ENCODE results near the gene RAI14.
A peak's percentile ranks its signal among the peaks of the same experiment; 100 is the strongest.
"Not testable (repeated sequence)": the region's sequence is repeated elsewhere in the genome, so short reads cannot be mapped to it uniquely, and the experiment has no call there.

RAI14 gene

DNA sequence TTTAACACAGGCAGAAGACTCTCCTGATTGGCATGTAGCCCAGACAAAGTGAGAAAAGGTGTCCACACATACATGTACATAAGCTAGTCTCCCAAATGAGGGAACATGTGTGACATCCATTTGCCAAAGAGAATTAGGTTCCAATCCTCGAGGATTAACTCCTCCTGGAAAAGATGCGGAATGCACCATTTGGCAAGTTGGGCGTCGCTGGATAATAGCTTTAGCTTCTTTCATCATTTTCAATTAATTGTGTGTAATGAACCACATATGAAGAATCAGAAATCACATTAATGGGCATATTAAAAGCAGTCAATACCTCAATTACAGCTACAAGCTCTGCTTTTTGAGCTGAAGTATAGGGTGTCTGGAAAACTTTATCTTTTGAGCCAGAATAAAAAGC is 127.8 kb downstream of the RAI14 start:
- H2BK120ac ChIP-seq (ENCODE audit: low read depth, low read length); H2BK12ac ChIP-seq (ENCODE audit: low read length in 2 of 2); H3K4me3 ChIP-seq (ENCODE audit: insufficient read depth in 1 of 2, low read depth in 1 of 2, low read length in 2 of 2); H3K4me2 ChIP-seq (ENCODE audit: low read length, poor library complexity, severe bottlenecking); H3K79me1 ChIP-seq (replicated peaks; ENCODE audit: low read length, poor library complexity, severe bottlenecking); H3K27ac ChIP-seq (ENCODE audit: low read length, poor library complexity, severe bottlenecking); H4K8ac ChIP-seq (ENCODE audit: low read length); H2AK5ac ChIP-seq (ENCODE audit: low read length, severe bottlenecking); H3K4me1 ChIP-seq (ENCODE audit: control insufficient read depth, insufficient read depth, low read depth, low read length); H3K23ac ChIP-seq (ENCODE audit: low read length in 2 of 2); H3K14ac ChIP-seq (ENCODE audit: low read length in 2 of 2); DNase-seq; H3K4ac ChIP-seq (ENCODE audit: low read depth in 1 of 2, low read length in 2 of 2); H2BK5ac ChIP-seq (ENCODE audit: low read depth, low read length, poor library complexity, severe bottlenecking); H2BK15ac ChIP-seq (ENCODE audit: low read depth, poor library complexity, severe bottlenecking); H3K9me3 ChIP-seq (ENCODE audit: control insufficient read depth, low read length); H2AFZ ChIP-seq (ENCODE audit: low read depth, low read length); H3K27me3 ChIP-seq (ENCODE audit: control insufficient read depth in 1 of 2, insufficient read depth in 1 of 2, low read length in 2 of 2); H4K91ac ChIP-seq (ENCODE audit: low read length); H3K9ac ChIP-seq (ENCODE audit: low read length); H3K18ac ChIP-seq (ENCODE audit: low read depth in 1 of 2, low read length in 2 of 2): not testable (repeated sequence)
- H3K36me3 ChIP-seq (ENCODE audit: control insufficient read depth in 1 of 2, insufficient read depth in 2 of 2, low read depth in 1 of 2, low read length in 2 of 2): peaks cover 8 to 22% of the 10 kb centered on the region in 2 experiments
- 100% methylated on average over 2 of the region's 4 CpGs for WGBS

DNA sequence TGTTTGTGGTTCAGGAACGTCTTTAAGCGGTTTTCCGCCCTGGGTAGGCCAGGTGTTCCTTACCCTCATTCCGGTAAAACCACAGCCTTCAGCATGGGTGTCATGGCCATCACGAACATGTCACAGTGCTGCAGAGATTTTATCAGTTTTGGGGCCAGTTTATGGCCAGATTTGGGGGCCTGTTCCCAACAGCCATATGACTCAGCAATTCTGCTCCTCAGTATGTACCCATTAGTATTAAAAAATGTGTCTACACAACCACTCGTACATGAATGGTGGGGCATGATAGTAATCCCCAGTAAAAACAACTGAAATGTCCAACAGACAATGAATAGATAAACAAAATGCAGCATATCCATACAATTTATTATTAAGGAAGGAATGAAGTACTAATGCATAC is 130.9 kb downstream of the RAI14 start:
- Histone ChIP-seq H3K36me3 (ENCODE audit: control insufficient read depth in 1 of 2, insufficient read depth in 2 of 2, low read depth in 1 of 2, low read length in 2 of 2) (peaks cover 12 to 15% of the 10 kb centered on the region in 2 experiments), H2BK15ac (ENCODE audit: low read depth, poor library complexity, severe bottlenecking) (no peak overlapping the region), H3K23ac (ENCODE audit: low read length in 2 of 2) (no peak overlapping the region), H3K4me2 (ENCODE audit: low read length, poor library complexity, severe bottlenecking) (no peak overlapping the region), H4K8ac (ENCODE audit: low read length) (no peak overlapping the region), H3K79me1 (replicated peaks; ENCODE audit: low read length, poor library complexity, severe bottlenecking) (peaks cover 7% of the 10 kb centered on the region), H3K9ac (ENCODE audit: low read length) (no peak overlapping the region), H2BK12ac (ENCODE audit: low read length in 2 of 2) (no peak overlapping the region), H3K4me1 (ENCODE audit: control insufficient read depth, insufficient read depth, low read depth, low read length) (peaks cover 7% of the 10 kb centered on the region), H2BK120ac (ENCODE audit: low read depth, low read length) (no peak overlapping the region), H3K18ac (ENCODE audit: low read depth in 1 of 2, low read length in 2 of 2) (no peak overlapping the region), H3K4ac (ENCODE audit: low read depth in 1 of 2, low read length in 2 of 2) (no peak overlapping the region), H3K9me3 (ENCODE audit: control insufficient read depth, low read length) (peaks cover 5% of the 10 kb centered on the region), H3K14ac (ENCODE audit: low read length in 2 of 2) (no peak overlapping the region), H3K27me3 (ENCODE audit: control insufficient read depth in 1 of 2, insufficient read depth in 1 of 2, low read length in 2 of 2) (no peaks in the 10 kb centered on the region), H2AFZ (ENCODE audit: low read depth, low read length) (no peak overlapping the region), H2BK5ac (ENCODE audit: low read depth, low read length, poor library complexity, severe bottlenecking) (no peak overlapping the region), H3K27ac (ENCODE audit: low read length, poor library complexity, severe bottlenecking) (no peak overlapping the region), H4K91ac (ENCODE audit: low read length) (no peak overlapping the region), H2AK5ac (ENCODE audit: low read length, severe bottlenecking) (no peak overlapping the region), H3K4me3 (ENCODE audit: insufficient read depth in 1 of 2, low read depth in 1 of 2, low read length in 2 of 2) (no peak overlapping the region)
- WGBS: 97% methylated on average over 5 of the region's 6 CpGs
- no peak for DNase-seq

DNA sequence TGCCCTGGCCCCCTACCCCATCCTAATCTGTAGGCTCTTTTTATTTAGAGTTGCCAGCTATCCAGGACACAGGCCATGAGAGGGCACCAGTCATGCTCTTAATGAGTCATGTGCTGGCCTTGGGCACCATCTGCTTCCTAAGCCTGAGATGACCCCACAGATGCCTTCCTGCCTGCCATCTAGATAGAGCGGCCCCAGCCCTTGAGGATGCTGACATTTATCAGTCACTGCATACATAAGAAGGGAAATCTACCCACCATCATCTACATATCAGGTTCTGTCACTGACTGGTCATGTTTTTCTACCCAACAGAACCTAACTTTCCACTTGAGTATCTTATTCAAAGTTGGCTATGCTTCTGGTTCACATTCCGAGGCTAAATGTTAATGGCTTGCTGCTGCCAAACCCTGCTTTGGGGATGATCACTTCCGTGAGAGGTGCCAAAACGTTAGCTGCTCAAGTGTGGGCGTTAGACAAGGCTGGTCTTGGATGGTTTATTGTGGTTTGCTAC is 132.9 kb downstream of the RAI14 start:
- Histone ChIP-seq H3K36me3 (ENCODE audit: control insufficient read depth in 1 of 2, insufficient read depth in 2 of 2, low read depth in 1 of 2, low read length in 2 of 2) (peaks cover 11 to 12% of the 10 kb centered on the region in 2 experiments), H3K23ac (ENCODE audit: low read length in 2 of 2) (no peak overlapping the region), H2BK120ac (ENCODE audit: low read depth, low read length) (no peak overlapping the region), H2BK5ac (ENCODE audit: low read depth, low read length, poor library complexity, severe bottlenecking) (no peak overlapping the region), H3K27ac (ENCODE audit: low read length, poor library complexity, severe bottlenecking) (no peak overlapping the region), H2BK15ac (ENCODE audit: low read depth, poor library complexity, severe bottlenecking) (no peak overlapping the region), H3K4ac (ENCODE audit: low read depth in 1 of 2, low read length in 2 of 2) (no peak overlapping the region), H3K4me2 (ENCODE audit: low read length, poor library complexity, severe bottlenecking) (no peak overlapping the region), H3K18ac (ENCODE audit: low read depth in 1 of 2, low read length in 2 of 2) (peak overlapping the region in 1 of 2 experiments; percentile 77), H4K91ac (ENCODE audit: low read length) (no peak overlapping the region), H3K4me3 (ENCODE audit: insufficient read depth in 1 of 2, low read depth in 1 of 2, low read length in 2 of 2) (no peak overlapping the region), H2AFZ (ENCODE audit: low read depth, low read length) (no peak overlapping the region), H3K79me1 (replicated peaks; ENCODE audit: low read length, poor library complexity, severe bottlenecking) (peaks cover 5% of the 10 kb centered on the region), H3K27me3 (ENCODE audit: control insufficient read depth in 1 of 2, insufficient read depth in 1 of 2, low read length in 2 of 2) (no peaks in the 10 kb centered on the region), H4K8ac (ENCODE audit: low read length) (no peak overlapping the region), H2AK5ac (ENCODE audit: low read length, severe bottlenecking) (no peak overlapping the region), H3K4me1 (ENCODE audit: control insufficient read depth, insufficient read depth, low read depth, low read length) (peaks cover 7% of the 10 kb centered on the region), H3K9ac (ENCODE audit: low read length) (no peak overlapping the region), H3K9me3 (ENCODE audit: control insufficient read depth, low read length) (peaks cover 5% of the 10 kb centered on the region), H3K14ac (ENCODE audit: low read length in 2 of 2) (peak overlapping the region in 1 of 2 experiments; percentile 79), H2BK12ac (ENCODE audit: low read length in 2 of 2) (no peak overlapping the region)
- DNase-seq: peak; percentile 37
- 93% methylated on average over 5 of the region's 5 CpGs for WGBS

DNA sequence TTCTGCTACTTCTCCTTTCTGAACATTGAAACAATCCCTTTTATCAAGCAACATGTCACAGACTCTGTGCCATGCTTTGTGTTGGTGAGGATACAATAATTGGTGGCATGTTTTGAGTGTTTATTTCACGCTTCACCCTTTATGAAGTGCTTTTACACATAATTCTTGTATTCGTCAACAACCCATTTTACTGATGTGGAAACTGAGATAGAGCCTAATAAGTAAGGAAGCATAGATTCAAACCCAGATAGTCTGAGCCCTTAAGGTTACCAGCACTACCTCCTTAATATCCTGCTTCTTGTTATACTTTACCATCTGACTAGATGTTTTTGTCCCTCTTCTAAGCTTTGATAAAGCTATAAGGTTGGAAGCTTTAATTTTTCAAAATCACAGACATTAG is 133.5 kb downstream of the RAI14 start:
- Histone ChIP-seq H3K23ac (ENCODE audit: low read length in 2 of 2) (no peak overlapping the region), H3K27me3 (ENCODE audit: control insufficient read depth in 1 of 2, insufficient read depth in 1 of 2, low read length in 2 of 2) (no peaks in the 10 kb centered on the region), H2BK15ac (ENCODE audit: low read depth, poor library complexity, severe bottlenecking) (no peak overlapping the region), H2AK5ac (ENCODE audit: low read length, severe bottlenecking) (no peak overlapping the region), H3K4ac (ENCODE audit: low read depth in 1 of 2, low read length in 2 of 2) (no peak overlapping the region), H3K9me3 (ENCODE audit: control insufficient read depth, low read length) (peaks cover 5% of the 10 kb centered on the region), H4K8ac (ENCODE audit: low read length) (no peak overlapping the region), H2BK5ac (ENCODE audit: low read depth, low read length, poor library complexity, severe bottlenecking) (no peak overlapping the region), H3K4me1 (ENCODE audit: control insufficient read depth, insufficient read depth, low read depth, low read length) (peaks cover 7% of the 10 kb centered on the region), H3K18ac (ENCODE audit: low read depth in 1 of 2, low read length in 2 of 2) (no peak overlapping the region), H3K27ac (ENCODE audit: low read length, poor library complexity, severe bottlenecking) (no peak overlapping the region), H3K4me2 (ENCODE audit: low read length, poor library complexity, severe bottlenecking) (no peak overlapping the region), H3K36me3 (ENCODE audit: control insufficient read depth in 1 of 2, insufficient read depth in 2 of 2, low read depth in 1 of 2, low read length in 2 of 2) (peaks cover 11 to 12% of the 10 kb centered on the region in 2 experiments), H2BK120ac (ENCODE audit: low read depth, low read length) (no peak overlapping the region), H3K9ac (ENCODE audit: low read length) (peak overlapping the region; percentile 16), H3K79me1 (replicated peaks; ENCODE audit: low read length, poor library complexity, severe bottlenecking) (peaks cover 5% of the 10 kb centered on the region), H2AFZ (ENCODE audit: low read depth, low read length) (no peak overlapping the region), H2BK12ac (ENCODE audit: low read length in 2 of 2) (no peak overlapping the region), H4K91ac (ENCODE audit: low read length) (no peak overlapping the region), H3K14ac (ENCODE audit: low read length in 2 of 2) (no peak overlapping the region), H3K4me3 (ENCODE audit: insufficient read depth in 1 of 2, low read depth in 1 of 2, low read length in 2 of 2) (peak overlapping the region in 1 of 2 experiments; percentile 15)
- 100% methylated on average over 1 of the region's 2 CpGs for WGBS
- no peak for DNase-seq
